Left lung (tissue), 10 donors: ENCODE data around the gene ATAD3C. TPM values are rescaled to one million over a fixed set of nuclear protein-coding genes. Genes with fewer than 3 reads are reported as not detected.
"Not testable (repeated sequence)": the region's sequence is repeated elsewhere in the genome, so short reads cannot be mapped to it uniquely, and the experiment has no call there.

ENCODE experiments used
- ATAC-seq: fragments of 200-7000 bp; cut with Tn5 transposase; one replicate; pipeline ENCODE4 v1.9.1; 2020; ENCODE audit warnings: moderate library complexity
- DNase-seq, 4 donors: peaks; one replicate each; pipeline ENCODE4 v3.0.0-alpha.2; 2013 to 2020
- H3K27ac ChIP-seq, 2 donors: fragments of 200-600 bp; sonication (generic) in 1 of 2; one replicate each; pipeline versions ENCODE4 v1.5.0 to v1.8.0; 2020 to 2021
- H3K27me3 ChIP-seq, 2 donors: fragments of 200-600 bp; sonication (generic) in 1 of 2; one replicate each; pipeline versions ENCODE4 v1.5.0 to v1.8.0; 2020 to 2021
- H3K36me3 ChIP-seq, 2 donors: fragments of 200-600 bp; sonication (generic) in 1 of 2; one replicate each; pipeline versions ENCODE4 v1.5.0 to v1.8.0; 2020 to 2021
- H3K4me1 ChIP-seq, 2 donors: fragments of 200-600 bp; one replicate each; pipeline ENCODE4 v1.8.0; 2021
- H3K4me3 ChIP-seq, 2 donors: fragments of 200-600 bp; sonication (generic) in 1 of 2; one replicate each; pipeline versions ENCODE4 v1.5.0 to v1.8.0; 2020 to 2021; ENCODE audit warnings: mild to moderate bottlenecking in 1 of 2
- H3K9me3 ChIP-seq, 2 donors: fragments of 200-600 bp; sonication (generic) in 1 of 2; one replicate each; pipeline versions ENCODE4 v1.5.0 to v1.8.0; 2020 to 2021
- CTCF ChIP-seq, 2 donors: fragments of 200-600 bp; sonication (generic) in 1 of 2; IDR thresholded peaks; one replicate each; pipeline versions ENCODE4 v1.5.0 to v1.8.0; 2021; ENCODE audit warnings: antibody characterized with exemption in 2 of 2
- intact Hi-C, 2 donors: fragments of 100-400 bp; cut with DNase I; formaldehyde crosslinking; loops; one replicate each; pipeline versions ENCODE4 v1.11.2 to v1.14.2; 2022
- polyA plus RNA-seq, 6 donors: library from polyadenylated mRNA; unstranded; fragments of 120-200 nt; gene quantifications; one replicate each; pipeline ENCODE4 v1.2.1, GENCODE V29; 2013; ENCODE audit not compliant: insufficient read length in 6 of 6
- total RNA-seq, 2 donors: library from RNA; stranded (reverse); fragmentation: NEBNext Ultra II Directional; extraction: Animal tissue kit (Norgen Biotek cat#: 25700); gene quantifications; one replicate each; pipeline ENCODE4 v1.2.1, GENCODE V29; 2021
- donor health status: DM: no; HTN: yes; CAD: no.
- donor health status: DM: no; HTN: no; CAD: no.

The ATAD3C gene
- total and polyA plus RNA-seq, 8 donors: 0.88 to 14.9 (median 4.0) TPM

DNA sequence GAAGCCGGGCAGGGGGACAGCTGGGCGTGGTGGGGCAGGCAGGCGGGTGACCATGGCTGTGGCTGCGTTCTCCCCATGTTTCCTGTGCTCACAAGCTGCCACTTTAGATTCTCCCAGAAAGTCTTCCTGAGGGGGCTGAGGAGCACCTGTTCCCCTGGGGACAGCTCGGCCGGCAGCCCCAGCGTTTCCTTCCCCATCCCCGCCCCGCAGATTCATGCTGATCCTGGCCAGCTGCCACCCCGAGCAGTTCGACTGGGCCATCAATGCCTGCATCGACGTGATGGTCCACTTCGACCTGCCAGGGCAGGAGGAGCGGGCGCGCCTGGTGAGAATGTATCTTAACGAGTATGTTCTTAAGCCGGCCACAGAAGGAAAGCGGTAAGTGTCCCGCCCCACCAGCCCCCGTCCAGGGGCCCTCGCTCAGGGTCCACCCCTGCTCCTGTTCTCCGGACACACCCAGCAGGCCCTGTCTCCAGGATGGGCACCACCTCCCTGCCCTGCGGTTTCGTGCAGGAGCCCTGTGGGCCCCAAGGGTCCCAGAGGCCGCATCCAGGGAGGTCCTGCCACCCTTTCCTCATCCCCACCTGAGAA is 11.1 kb downstream of the ATAD3C start:
- H3K4me1 ChIP-seq: peaks cover 0 to 5% of the 10 kb centered on the region in 2 donors
- ATAC-seq: no peak
- no peaks in the 10 kb centered on the region for H3K9me3 ChIP-seq
- H3K36me3 ChIP-seq: no peaks in the 10 kb centered on the region
- intact Hi-C loops: no loop called here
- TF ChIP-seq CTCF (IDR thresholded peaks at IDR 0.05): no peak
- H3K4me3 ChIP-seq: no peak overlapping the region
- DNase-seq: no peak
- H3K27ac ChIP-seq: no peak overlapping the region
- H3K27me3 ChIP-seq: peaks cover 0 to 11% of the 10 kb centered on the region in 2 donors

- no peak for TF ChIP-seq CTCF (IDR thresholded peaks at IDR 0.05)
- Histone ChIP-seq H3K4me3 (peak overlapping the region in 1 of 2 donors; percentile 32), H3K27ac (peak overlapping the region in 1 of 2 donors; percentile 45), H3K4me1 (peaks cover 0 to 5% of the 10 kb centered on the region in 2 donors), H3K27me3 (peaks cover 0 to 11% of the 10 kb centered on the region in 2 donors), H3K36me3 (no peaks in the 10 kb centered on the region), H3K9me3 (no peaks in the 10 kb centered on the region)
- DNase-seq: no peak
- intact Hi-C loops: no loop called here
- peak; percentile 54 for ATAC-seq
Observed at GRCh38 chr1:1461721-1462317, 12.3 kb downstream of the ATAD3C start.

GRCh38 chr1:1462318-1462966 is 13.0 kb downstream of the ATAD3C start:
- H3K27ac ChIP-seq: peak overlapping the region; percentile 26 to 55
- H3K9me3 ChIP-seq: no peaks in the 10 kb centered on the region
- H3K4me3 ChIP-seq: peak overlapping the region in 1 of 2 donors; percentile 32
- DNase-seq (peak in 3 of 4 donors; percentile 64 to 87 (median 74)), ATAC-seq (peak; percentile 96)
- no peaks in the 10 kb centered on the region for H3K36me3 ChIP-seq
- intact Hi-C loops: no loop called here
- TF ChIP-seq CTCF (IDR thresholded peaks at IDR 0.05): no peak
- H3K4me1 ChIP-seq: peaks cover 0 to 5% of the 10 kb centered on the region in 2 donors
- peaks cover 0 to 11% of the 10 kb centered on the region in 2 donors for H3K27me3 ChIP-seq

DNA sequence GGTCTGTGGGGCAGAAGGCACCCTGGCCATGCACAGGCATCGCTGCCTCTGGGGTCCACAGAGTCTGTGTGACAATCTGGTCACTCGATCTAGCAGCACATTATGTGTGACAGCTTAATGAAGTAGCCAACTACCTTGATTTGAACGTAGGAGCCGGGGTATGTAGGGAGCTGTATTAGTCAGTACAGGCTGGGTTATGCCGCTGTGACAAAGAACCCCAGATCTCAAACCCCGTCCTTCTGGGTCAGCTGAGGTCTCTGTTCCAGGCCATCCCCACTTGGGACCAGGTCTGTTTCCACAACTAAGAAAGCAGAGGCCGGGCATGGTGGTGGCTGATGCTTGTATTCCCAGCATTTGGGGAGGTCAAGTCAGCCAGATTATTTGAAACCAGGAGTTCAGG is 13.8 kb downstream of the ATAD3C start:
- ATAC-seq: no peak
- DNase-seq: no peak
- TF ChIP-seq CTCF (IDR thresholded peaks at IDR 0.05): no peak
- H3K4me3 ChIP-seq: peak overlapping the region in 1 of 2 donors; percentile 32
- no peaks in the 10 kb centered on the region for H3K9me3 ChIP-seq
- H3K27me3 ChIP-seq: peaks cover 0 to 11% of the 10 kb centered on the region in 2 donors
- peaks cover 0 to 5% of the 10 kb centered on the region in 2 donors for H3K4me1 ChIP-seq
- no peaks in the 10 kb centered on the region for H3K36me3 ChIP-seq
- intact Hi-C loops: no loop called here
- no peak overlapping the region for H3K27ac ChIP-seq

- H3K9me3 ChIP-seq, intact Hi-C loops, DNase-seq, H3K4me3 ChIP-seq, H3K27me3 ChIP-seq, H3K36me3 ChIP-seq, ATAC-seq, H3K27ac ChIP-seq: not testable (repeated sequence)
- peaks cover 9 to 20% of the 10 kb centered on the region in 2 donors for H3K4me1 ChIP-seq
Observed at GRCh38 chr1:1468196-1468985, 18.9 kb downstream of the ATAD3C start.
